NCI-H345 treated with DMSO at 0.1 percent for 48 hours (cell line): Measurements from ENCODE around the gene CHCHD6.
A peak's percentile ranks its signal among the peaks of the same experiment; 100 is the strongest.

Experiments
- DNase-seq: peaks from one replicate; lab custom pipeline; 2025; ENCODE audit not compliant: unreplicated experiment; lab: John Stamatoyannopoulos, UW

The CHCHD6 gene

DNA sequence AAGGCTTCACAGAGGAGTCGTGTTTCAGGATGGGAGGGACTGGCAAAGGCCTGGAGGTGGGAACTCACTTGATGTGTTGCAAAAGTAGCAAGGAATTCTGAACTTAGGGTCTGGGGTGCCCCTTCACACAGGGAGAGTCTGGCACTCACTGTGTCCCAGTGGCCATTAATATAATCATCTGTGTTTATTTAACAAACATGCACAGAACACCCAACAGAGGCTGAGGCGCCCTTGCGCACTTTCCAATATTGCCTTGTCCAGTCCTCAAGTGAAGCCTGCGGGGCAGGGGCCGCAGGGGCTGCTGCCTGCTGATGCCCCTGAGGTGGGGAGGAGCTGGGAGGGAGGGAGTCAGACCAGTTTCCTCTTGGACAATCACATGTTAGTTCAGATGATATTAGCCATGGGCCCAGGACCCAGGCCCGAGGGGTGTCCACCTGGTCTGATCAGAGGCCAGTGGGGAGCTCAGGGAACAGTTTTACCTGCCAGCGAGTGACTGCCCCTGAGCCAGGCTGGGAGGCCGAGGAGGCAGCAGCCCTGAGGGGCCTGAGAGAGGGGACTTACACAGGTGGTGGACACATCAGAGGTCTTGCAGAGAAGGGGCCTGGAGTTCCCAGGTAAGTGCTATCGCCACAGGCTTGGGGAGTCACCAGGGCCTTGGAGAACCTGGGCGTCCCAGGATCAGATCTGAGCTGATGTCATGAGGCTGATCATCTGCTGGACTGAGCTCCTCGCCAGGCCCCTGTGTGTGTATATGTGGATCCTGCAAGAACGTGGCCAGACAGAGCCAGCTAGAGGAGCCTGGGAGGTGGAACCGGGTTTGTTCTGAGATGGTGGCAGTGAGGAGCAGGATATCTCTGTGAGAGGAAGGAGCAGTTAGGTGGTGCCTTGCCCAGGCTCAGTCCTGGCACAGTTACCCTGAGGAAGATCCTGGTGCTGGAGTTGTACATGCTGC is 35.3 kb upstream of the CHCHD6 start:
- DNase-seq, result no peak

GRCh38 chr3:126671521-126671920 is 32.5 kb upstream of the CHCHD6 start:
- no peak for DNase-seq

GRCh38 chr3:126672340-126672739 is 31.7 kb upstream of the CHCHD6 start:
- no peak for DNase-seq

DNA sequence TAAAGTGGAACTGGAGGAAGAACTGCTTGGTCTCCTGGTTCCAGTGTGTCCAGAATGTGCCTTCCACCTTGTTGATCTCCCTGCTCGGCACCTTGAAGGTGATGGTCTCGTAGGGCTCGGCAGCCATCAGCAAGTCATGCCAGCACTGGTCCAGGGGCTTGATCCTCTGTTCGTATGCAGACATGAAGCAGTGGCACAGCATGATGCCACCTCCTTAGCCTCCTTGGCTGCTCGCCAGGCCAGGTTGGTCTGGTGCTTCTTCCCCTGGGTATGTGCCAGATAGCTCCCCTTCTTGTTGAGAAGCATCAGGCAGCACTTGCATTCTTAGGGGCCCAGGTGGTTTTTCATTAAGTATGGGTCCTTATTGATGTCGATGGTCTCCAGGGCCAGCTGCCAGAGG is 31.3 kb upstream of the CHCHD6 start:
- no peak for DNase-seq

DNA sequence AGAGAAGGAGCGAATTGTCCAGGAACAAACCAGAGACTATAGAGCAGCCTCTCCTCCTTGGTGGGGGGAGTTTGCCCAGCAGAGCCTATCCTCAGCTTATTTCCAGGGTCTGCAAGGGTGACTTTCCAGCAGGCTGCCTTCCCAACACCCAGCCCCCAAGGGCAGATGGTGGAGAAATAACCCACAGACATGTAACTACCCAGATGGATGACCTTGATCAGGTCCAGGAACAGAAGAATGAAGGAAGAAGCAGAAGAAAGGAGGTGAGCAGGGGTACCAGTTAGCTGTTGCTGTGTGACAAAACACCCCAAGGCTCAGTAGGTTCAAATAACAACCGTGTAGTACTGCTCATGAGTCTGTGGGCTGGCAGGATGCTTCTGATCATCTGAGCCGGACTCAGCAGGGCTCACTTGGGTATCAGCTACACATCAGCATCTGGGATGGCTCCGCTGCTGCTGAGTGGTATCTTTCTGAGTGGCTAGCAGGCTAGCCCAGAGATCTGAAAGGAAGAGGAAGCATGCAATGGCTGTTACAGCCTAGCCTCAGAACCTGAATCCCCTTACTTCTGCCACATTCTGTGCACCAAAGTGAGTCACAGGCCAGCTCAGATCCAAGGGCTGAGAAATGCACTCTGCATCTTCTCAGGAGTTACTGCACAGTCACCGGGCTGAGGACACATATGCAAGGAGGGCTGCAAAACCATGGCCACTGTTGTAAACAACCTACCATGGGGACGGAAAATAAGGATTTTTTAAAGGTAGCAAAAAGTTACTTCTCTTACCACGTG is 26.9 kb upstream of the CHCHD6 start:
- no peak for DNase-seq

DNA sequence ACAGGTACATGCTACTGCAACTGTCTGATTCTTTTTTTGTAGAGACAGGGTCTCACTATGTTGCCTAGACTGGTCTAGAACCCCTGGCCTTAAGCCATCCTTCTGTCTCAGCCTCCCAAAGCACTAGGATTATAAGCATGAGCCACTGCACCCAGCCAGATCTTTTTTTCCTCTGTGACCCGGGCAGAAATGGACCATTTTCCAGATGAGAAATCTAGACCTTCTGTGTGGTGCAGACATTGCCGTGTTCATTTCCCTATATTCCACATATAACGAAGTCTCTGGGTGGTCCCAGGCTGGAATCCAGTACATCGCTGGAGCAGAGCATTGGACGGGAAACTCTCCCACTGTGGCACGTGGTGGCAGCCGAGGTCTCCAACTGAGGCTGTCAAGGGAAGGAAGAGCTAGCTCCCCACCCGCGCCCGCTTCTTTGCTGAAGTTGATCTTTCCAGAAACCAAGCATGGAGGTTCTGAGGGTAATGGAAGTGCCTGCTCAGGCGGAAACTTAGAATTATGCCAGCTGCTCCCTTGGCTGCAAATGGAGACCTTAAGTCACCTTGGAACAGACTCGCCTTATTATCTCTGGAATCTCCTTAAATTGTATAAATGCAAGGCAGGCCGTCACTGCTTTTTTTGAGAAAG is 26.1 kb upstream of the CHCHD6 start:
- DNase-seq, result no peak

- DNase-seq, result no peak
These were observed 25.2 kb upstream of the CHCHD6 start for GRCh38 chr3:126678693-126679317.

GRCh38 chr3:126679318-126679751 is 24.7 kb upstream of the CHCHD6 start:
- peak; percentile 60 for DNase-seq

DNA sequence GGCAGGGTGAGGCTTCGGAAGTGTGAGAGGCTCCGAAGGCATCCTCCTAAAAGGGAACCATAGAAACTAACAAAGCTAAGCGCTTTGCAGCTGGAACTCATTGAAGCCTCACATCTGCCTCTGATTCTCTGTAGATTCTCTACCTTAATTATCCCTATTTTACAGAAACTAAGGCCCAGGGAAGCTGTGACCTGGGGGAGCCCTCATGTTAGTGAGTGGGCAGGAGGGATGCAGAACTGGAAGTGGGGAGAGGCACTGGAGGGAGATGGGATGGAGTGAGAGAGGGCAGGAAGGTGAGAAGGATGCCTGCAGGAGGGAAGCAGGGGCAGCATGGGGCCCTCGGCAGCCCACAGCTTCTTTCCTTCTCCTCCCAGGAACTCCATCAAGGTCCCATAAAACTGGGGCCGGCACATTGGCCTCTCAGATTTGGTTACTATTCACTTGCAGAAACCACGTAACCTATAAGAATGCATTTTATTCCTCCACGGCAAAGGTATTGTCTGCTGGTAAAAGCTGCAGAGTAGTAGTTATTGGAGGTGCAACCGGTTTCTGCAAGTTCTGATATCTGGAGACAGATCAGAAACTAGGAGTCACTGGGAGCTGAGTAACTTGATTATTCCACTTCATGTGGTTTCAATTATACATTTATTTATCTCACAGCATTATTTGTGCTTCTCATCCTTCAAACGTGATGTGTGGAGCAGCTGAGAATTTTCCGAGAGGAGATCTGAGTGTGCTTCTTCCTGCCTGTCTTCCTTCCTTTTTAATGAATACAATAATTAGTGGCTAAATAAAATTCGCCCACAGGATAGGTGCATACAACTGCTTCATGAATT is 24.0 kb upstream of the CHCHD6 start:
- no peak for DNase-seq

GRCh38 chr3:126680667-126681055 is 23.4 kb upstream of the CHCHD6 start:
- no peak for DNase-seq

DNA sequence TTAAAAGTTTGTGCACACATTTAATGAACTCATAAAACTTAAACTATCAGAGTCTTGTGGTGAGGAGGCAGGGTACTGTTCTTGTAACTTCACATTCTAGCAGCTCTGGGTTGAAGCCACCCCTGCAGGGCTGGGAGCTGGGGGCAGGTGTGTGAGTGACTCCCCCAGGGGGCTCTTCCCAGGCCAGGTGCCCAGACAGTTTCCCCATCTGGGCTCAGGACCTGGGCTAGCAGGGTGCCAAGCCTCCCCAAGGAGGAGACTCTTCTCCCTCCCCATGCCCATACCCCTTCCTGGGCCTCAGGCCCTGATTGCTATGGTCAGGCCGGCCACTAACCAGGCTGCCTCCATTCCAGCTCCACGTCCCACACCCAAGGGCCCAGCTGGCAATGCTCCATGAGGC is 22.0 kb upstream of the CHCHD6 start:
- DNase-seq, result no peak

GRCh38 chr3:126683069-126683468 is 21.0 kb upstream of the CHCHD6 start:
- no peak for DNase-seq

DNA sequence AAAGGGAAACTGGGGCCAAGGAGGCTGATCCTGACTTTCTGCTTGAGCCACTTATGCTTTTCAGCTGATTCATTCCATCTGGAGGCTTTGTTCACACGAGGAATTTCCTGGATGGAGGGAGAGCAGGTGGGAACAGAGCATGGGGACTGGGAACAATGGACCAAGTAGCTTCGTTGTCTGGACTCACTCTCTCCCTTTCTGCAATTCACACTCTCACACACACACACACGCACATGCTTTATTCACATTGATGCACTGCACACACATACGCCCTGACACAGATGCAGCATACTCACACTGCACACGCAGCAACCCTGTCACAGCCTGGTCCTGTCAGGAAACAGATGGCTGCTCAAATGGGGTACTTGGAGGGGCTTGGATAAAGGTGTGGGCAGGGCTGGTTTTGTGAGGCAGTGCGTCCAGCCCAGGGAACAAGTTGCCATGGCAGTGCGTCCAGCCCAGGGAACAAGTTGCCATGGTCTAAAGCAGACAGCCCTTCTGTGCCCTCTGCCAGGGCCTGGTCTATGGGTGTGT is 19.8 kb upstream of the CHCHD6 start:
- DNase-seq, result peak; percentile 22

GRCh38 chr3:126685021-126685420 is 19.0 kb upstream of the CHCHD6 start:
- no peak for DNase-seq

DNA sequence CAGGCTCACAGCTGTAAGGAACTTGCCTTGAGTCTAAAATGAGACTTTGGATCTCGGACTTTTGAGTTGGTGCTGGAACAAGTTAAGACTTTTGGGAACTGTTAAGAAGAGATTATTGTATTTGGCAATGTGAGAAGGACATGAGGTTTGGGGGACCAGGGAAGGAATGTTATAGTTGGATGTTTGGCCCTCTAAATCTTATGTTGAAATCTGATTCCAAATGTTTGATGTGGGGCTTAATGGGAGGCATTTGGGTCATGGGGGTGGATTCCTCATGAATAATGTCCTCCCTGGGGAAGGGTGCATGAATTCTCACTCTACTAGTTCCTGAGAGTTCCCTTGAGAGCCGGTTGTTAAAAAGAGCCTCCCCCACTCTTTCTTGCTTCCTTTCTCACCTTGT is 18.5 kb upstream of the CHCHD6 start:
- no peak for DNase-seq

DNA sequence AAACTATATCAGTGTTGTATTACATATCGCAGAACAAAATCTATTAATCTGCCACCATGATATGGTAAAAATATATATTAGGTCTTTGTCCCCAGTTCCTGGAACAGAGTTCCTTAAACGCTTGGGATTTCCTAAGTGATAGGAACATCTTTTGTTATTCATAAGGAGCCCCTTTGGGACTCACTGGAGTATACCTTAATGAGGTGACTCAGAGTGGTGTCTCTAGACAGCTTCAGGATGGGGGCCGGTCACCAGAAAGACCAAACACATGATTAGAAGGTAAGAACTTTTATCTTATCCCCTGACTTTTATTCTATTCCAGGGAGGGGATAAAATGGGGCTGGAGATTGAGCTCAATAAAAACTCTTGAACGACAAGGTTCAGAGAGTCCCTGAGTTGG is 12.3 kb upstream of the CHCHD6 start:
- no peak for DNase-seq

GRCh38 chr3:126692858-126693257 is 11.2 kb upstream of the CHCHD6 start:
- DNase-seq, result no peak

GRCh38 chr3:126693921-126694320 is 10.1 kb upstream of the CHCHD6 start:
- DNase-seq, result no peak

DNA sequence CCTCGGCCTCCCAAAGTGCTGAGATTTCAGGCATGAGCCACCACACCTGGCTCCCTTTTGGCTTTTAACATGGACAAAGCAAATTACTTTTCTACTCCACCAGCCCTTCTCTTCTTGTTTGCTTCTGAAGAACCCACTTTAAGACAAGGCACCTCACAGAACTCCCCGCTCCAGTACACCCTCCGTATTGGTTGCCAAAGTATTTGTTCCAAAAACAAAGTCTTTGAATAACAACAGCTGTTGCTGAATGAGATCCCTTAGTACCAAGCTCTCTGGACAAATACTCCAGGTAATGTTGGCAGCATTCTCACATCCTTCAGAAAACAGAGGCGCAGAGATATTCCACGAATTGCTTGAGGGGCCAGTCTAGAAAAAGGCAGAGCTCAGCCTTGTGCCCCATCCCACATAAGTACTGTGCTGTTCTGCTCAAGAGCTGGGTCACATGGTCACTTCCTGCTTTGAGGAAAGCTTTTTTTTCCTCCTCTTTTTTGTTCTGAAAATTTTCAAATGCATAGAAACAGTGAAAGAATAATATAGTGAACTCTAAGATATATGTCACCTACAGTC is 7.3 kb upstream of the CHCHD6 start:
- no peak for DNase-seq

DNA sequence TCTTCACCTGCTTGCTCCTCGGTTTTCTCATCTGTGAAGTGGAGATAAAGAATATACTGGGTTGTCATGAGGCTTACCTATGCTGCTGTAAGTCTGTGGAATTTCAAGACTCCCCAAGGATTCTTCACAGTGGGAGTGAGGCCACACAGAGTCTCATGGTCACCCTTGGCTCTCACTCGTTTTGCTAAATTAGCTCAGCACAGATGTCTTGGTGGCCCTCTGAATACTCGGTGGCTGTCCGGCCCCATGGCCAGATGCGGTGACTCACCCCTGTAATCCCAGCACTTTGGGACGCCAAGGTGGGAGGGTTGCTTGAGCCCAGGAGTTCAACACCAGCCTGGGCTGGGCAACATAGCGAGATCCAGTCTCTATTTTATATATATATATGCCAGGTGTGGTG is 5.0 kb upstream of the CHCHD6 start:
- no peak for DNase-seq
